NCI-H1105 treated with DMSO at 0.1 percent for 48 hours (cell line): Measurements from ENCODE around the gene CSNK2A1.
"Not testable (repeated sequence)": the region's sequence is repeated elsewhere in the genome, so short reads cannot be mapped to it uniquely, and the experiment has no call there.

Experiments used
- DNase-seq: peaks from one replicate; lab custom pipeline; 2025; lab: John Stamatoyannopoulos, UW

CSNK2A1 gene

GRCh38 chr20:483815-484644, 59.6 kb downstream of the CSNK2A1 start:
- peak; percentile 18 for DNase-seq

GRCh38 chr20:481167-481566, 62.4 kb downstream of the CSNK2A1 start:
- no peak for DNase-seq

- DNase-seq = no peak
These were observed 63.5 kb downstream of the CSNK2A1 start for GRCh38 chr20:480044-480443.

- DNase-seq = no peak
These were observed 64.1 kb downstream of the CSNK2A1 start for GRCh38 chr20:479487-479886.

- DNase-seq = peak; percentile 70
These were observed 64.6 kb downstream of the CSNK2A1 start for GRCh38 chr20:478949-479429.

GRCh38 chr20:478010-478948, 65.3 kb downstream of the CSNK2A1 start:
- DNase-seq = no peak

GRCh38 chr20:476561-477249, 66.9 kb downstream of the CSNK2A1 start:
- DNase-seq = not testable (repeated sequence)

GRCh38 chr20:475463-476357, 67.9 kb downstream of the CSNK2A1 start:
- no peak for DNase-seq

GRCh38 chr20:474581-474980, 69.0 kb downstream of the CSNK2A1 start:
- no peak for DNase-seq

GRCh38 chr20:472889-473292, 70.7 kb downstream of the CSNK2A1 start:
- DNase-seq = no peak

- DNase-seq = no peak
These were observed 71.3 kb downstream of the CSNK2A1 start for GRCh38 chr20:472137-472846.

- DNase-seq = no peak
These were observed 73.7 kb downstream of the CSNK2A1 start for GRCh38 chr20:469746-470490.

- DNase-seq = no peak
These were observed 75.8 kb downstream of the CSNK2A1 start for GRCh38 chr20:467755-468154.

- DNase-seq = peak; percentile 83
These were observed 81.2 kb downstream of the CSNK2A1 start, which contains the start of gene TBC1D20 for GRCh38 chr20:462199-462991. Gene TBC1D20 (minus strand): TSS chr20:462533. CDS start chr20:462405, 128 bp downstream.

GRCh38 chr20:461254-462198, 82.1 kb downstream of the CSNK2A1 start:
- DNase-seq = peak; percentile 43

GRCh38 chr20:460707-461106, 82.9 kb downstream of the CSNK2A1 start:
- DNase-seq = no peak

GRCh38 chr20:460180-460579, 83.4 kb downstream of the CSNK2A1 start:
- no peak for DNase-seq

- DNase-seq = no peak
These were observed 84.8 kb downstream of the CSNK2A1 start for GRCh38 chr20:458776-459175.
